Astrocyte (in vitro differentiated cells and primary cell): ENCODE data around the gene ALKBH3. TPM values are rescaled to one million over a fixed set of nuclear protein-coding genes. Genes with fewer than 3 reads are reported as not detected.

Source experiments
- DNase-seq: peaks from one replicate; pipeline ENCODE4 v3.0.0-alpha.2; 2010; ENCODE audit warnings: low read depth
- FAIRE-seq: peaks from 2 replicates; lab custom pipeline; 2011; peaks lifted over from hg19 to GRCh38; lab: Jason Lieb, UNC
- H2AFZ ChIP-seq: 2 replicates; pipeline ENCODE4 v1.6.0; 2012; ENCODE audit warnings: low read depth, low read length, inconsistent platforms
- H3K27ac ChIP-seq: 2 replicates; pipeline ENCODE4 v1.5.1; 2011; ENCODE audit warnings: low read depth, low read length, inconsistent platforms
- H3K27me3 ChIP-seq: 2 replicates; pipeline ENCODE4 v1.6.0; 2011; ENCODE audit warnings: low read length, inconsistent platforms; ENCODE audit not compliant: insufficient read depth
- H3K36me3 ChIP-seq: 2 replicates; pipeline ENCODE4 v1.5.1; 2011; ENCODE audit warnings: low read length, inconsistent platforms; ENCODE audit not compliant: insufficient read depth
- H3K4me1 ChIP-seq: 2 replicates; pipeline ENCODE4 v1.5.1; 2011; ENCODE audit warnings: low read length, inconsistent platforms; ENCODE audit not compliant: insufficient read depth
- H3K4me2 ChIP-seq: 2 replicates; pipeline ENCODE4 v1.6.0; 2012; ENCODE audit warnings: low read length, inconsistent platforms
- H3K4me3 ChIP-seq: 2 replicates; pipeline ENCODE4 v1.5.1; 2011; ENCODE audit warnings: low read depth, mild to moderate bottlenecking, low read length, inconsistent platforms; ENCODE audit not compliant: insufficient read depth
- H3K79me2 ChIP-seq: 2 replicates; pipeline ENCODE4 v1.6.0; 2012; ENCODE audit warnings: mild to moderate bottlenecking, low read length, inconsistent platforms; ENCODE audit not compliant: insufficient read depth
- H3K9ac ChIP-seq: 2 replicates; pipeline ENCODE4 v1.6.0; 2012; ENCODE audit warnings: mild to moderate bottlenecking, low read length, inconsistent platforms
- H3K9me3 ChIP-seq: 2 replicates; pipeline ENCODE4 v1.5.1; 2012; ENCODE audit warnings: low read depth, mild to moderate bottlenecking, low read length, inconsistent platforms; ENCODE audit not compliant: insufficient read depth
- H4K20me1 ChIP-seq: 2 replicates; pipeline ENCODE4 v1.6.0; 2012; ENCODE audit warnings: low read length, inconsistent platforms; ENCODE audit not compliant: insufficient read depth
- H3K27ac Mint-ChIP-seq: one replicate; pipeline ENCODE4 v1.8.0; 2021; ENCODE audit warnings: mild to moderate bottlenecking, mixed read lengths; ENCODE audit not compliant: unreplicated experiment
- H3K27me3 Mint-ChIP-seq: one replicate; pipeline ENCODE4 v1.8.0; 2021; ENCODE audit warnings: low read depth, mixed read lengths; ENCODE audit not compliant: unreplicated experiment
- H3K36me3 Mint-ChIP-seq: one replicate; pipeline ENCODE4 v1.8.0; 2021; ENCODE audit warnings: low read depth, mixed read lengths; ENCODE audit not compliant: unreplicated experiment
- H3K4me1 Mint-ChIP-seq: one replicate; pipeline ENCODE4 v1.8.0; 2021; ENCODE audit warnings: low read depth, mixed read lengths; ENCODE audit not compliant: unreplicated experiment
- H3K4me3 Mint-ChIP-seq: one replicate; pipeline ENCODE4 v1.8.0; 2021; ENCODE audit warnings: mild to moderate bottlenecking, moderate library complexity, mixed read lengths; ENCODE audit not compliant: unreplicated experiment
- H3K9me3 Mint-ChIP-seq: one replicate; pipeline ENCODE4 v1.8.0; 2021; ENCODE audit warnings: mild to moderate bottlenecking, mixed read lengths; ENCODE audit not compliant: unreplicated experiment
- CTCF ChIP-seq: IDR thresholded peaks from 2 replicates; pipeline ENCODE4 v1.5.1; 2011; ENCODE audit warnings: low read depth, mild to moderate bottlenecking, inconsistent platforms, low read length, moderate library complexity; ENCODE audit not compliant: insufficient read depth
- EZH2 ChIP-seq: IDR thresholded peaks from 2 replicates; pipeline ENCODE4 v1.6.1; 2012; ENCODE audit warnings: mild to moderate bottlenecking, low read length, inconsistent platforms; ENCODE audit not compliant: insufficient read depth
- total RNA-seq: library from RNA; stranded (reverse); gene quantifications from 2 replicates; pipeline ENCODE4 v1.2.1, GENCODE V29; 2021

ALKBH3 gene
- total RNA-seq, 1 donor from 2014 or later: 30.5 TPM

- H3K27ac Mint-ChIP-seq: no peak overlapping the region
- FAIRE-seq (no peak), DNase-seq (no peak)
- TF ChIP-seq CTCF: no peak
- no peak for TF ChIP-seq EZH2
- no peaks in the 10 kb centered on the region for H3K9me3 Mint-ChIP-seq
- Histone ChIP-seq H3K27me3 (no peaks in the 10 kb centered on the region), H3K4me3 (no peak overlapping the region), H3K4me1 (no peaks in the 10 kb centered on the region), H3K36me3 (peaks cover 17% of the 10 kb centered on the region), H4K20me1 (peaks cover 8% of the 10 kb centered on the region), H3K9ac (no peak overlapping the region), H3K9me3 (no peaks in the 10 kb centered on the region), H2AFZ (no peak overlapping the region), H3K79me2 (no peaks in the 10 kb centered on the region), H3K27ac (no peak overlapping the region), H3K4me2 (no peak overlapping the region)
- no peaks in the 10 kb centered on the region for H3K4me1 Mint-ChIP-seq
- H3K36me3 Mint-ChIP-seq: peaks cover 10% of the 10 kb centered on the region
- H3K4me3 Mint-ChIP-seq: no peak overlapping the region
- no peaks in the 10 kb centered on the region for H3K27me3 Mint-ChIP-seq
Observed at GRCh38 chr11:43913829-43914380, 33.3 kb downstream of the ALKBH3 start.

GRCh38 chr11:43914466-43914865 is 33.8 kb downstream of the ALKBH3 start:
- no peak for TF ChIP-seq CTCF
- no peak for TF ChIP-seq EZH2
- Histone ChIP-seq H3K4me3 (no peak overlapping the region), H4K20me1 (peaks cover 5% of the 10 kb centered on the region), H2AFZ (no peak overlapping the region), H3K9me3 (no peaks in the 10 kb centered on the region), H3K9ac (no peak overlapping the region), H3K27ac (no peak overlapping the region), H3K4me1 (no peaks in the 10 kb centered on the region), H3K79me2 (no peaks in the 10 kb centered on the region), H3K27me3 (no peaks in the 10 kb centered on the region), H3K4me2 (no peak overlapping the region), H3K36me3 (peaks cover 21% of the 10 kb centered on the region)
- FAIRE-seq (no peak), DNase-seq (no peak)
- peaks cover 10% of the 10 kb centered on the region for H3K36me3 Mint-ChIP-seq
- H3K27ac Mint-ChIP-seq: no peak overlapping the region
- no peaks in the 10 kb centered on the region for H3K27me3 Mint-ChIP-seq
- H3K9me3 Mint-ChIP-seq: no peaks in the 10 kb centered on the region
- H3K4me1 Mint-ChIP-seq: no peaks in the 10 kb centered on the region
- H3K4me3 Mint-ChIP-seq: no peak overlapping the region

- H3K27me3 ChIP-seq: no peaks in the 10 kb centered on the region
- no peak overlapping the region for H3K27ac ChIP-seq
- Mint-ChIP-seq H3K27ac (no peak overlapping the region), H3K27me3 (no peaks in the 10 kb centered on the region), H3K9me3 (no peaks in the 10 kb centered on the region), H3K36me3 (peaks cover 6% of the 10 kb centered on the region), H3K4me3 (no peak overlapping the region), H3K4me1 (peaks cover 15% of the 10 kb centered on the region)
- peaks cover 17% of the 10 kb centered on the region for H3K36me3 ChIP-seq
- H3K9ac ChIP-seq: no peak overlapping the region
- H3K9me3 ChIP-seq: no peaks in the 10 kb centered on the region
- no peaks in the 10 kb centered on the region for H3K79me2 ChIP-seq
- H3K4me2 ChIP-seq: no peak overlapping the region
- H4K20me1 ChIP-seq: peaks cover 3% of the 10 kb centered on the region
- no peak overlapping the region for H2AFZ ChIP-seq
- TF ChIP-seq EZH2: no peak
- no peak for TF ChIP-seq CTCF
- peaks cover 12% of the 10 kb centered on the region for H3K4me1 ChIP-seq
- FAIRE-seq (no peak), DNase-seq (no peak)
- H3K4me3 ChIP-seq: no peak overlapping the region
Observed at GRCh38 chr11:43916621-43917020, 36.0 kb downstream of the ALKBH3 start.
